HG02678 (cell line): ENCODE data around the gene USO1.
"Not testable (repeated sequence)": the region's sequence is repeated elsewhere in the genome, so short reads cannot be mapped to it uniquely, and the experiment has no call there.

ENCODE experiments used
- ATAC-seq: cut with Tn5 transposase; IDR thresholded peaks from one replicate; pipeline ENCODE4 v1.9.1; 2021; ENCODE audit warnings: mild to moderate bottlenecking, moderate library complexity; ENCODE audit not compliant: unreplicated experiment

The USO1 gene, protein sequence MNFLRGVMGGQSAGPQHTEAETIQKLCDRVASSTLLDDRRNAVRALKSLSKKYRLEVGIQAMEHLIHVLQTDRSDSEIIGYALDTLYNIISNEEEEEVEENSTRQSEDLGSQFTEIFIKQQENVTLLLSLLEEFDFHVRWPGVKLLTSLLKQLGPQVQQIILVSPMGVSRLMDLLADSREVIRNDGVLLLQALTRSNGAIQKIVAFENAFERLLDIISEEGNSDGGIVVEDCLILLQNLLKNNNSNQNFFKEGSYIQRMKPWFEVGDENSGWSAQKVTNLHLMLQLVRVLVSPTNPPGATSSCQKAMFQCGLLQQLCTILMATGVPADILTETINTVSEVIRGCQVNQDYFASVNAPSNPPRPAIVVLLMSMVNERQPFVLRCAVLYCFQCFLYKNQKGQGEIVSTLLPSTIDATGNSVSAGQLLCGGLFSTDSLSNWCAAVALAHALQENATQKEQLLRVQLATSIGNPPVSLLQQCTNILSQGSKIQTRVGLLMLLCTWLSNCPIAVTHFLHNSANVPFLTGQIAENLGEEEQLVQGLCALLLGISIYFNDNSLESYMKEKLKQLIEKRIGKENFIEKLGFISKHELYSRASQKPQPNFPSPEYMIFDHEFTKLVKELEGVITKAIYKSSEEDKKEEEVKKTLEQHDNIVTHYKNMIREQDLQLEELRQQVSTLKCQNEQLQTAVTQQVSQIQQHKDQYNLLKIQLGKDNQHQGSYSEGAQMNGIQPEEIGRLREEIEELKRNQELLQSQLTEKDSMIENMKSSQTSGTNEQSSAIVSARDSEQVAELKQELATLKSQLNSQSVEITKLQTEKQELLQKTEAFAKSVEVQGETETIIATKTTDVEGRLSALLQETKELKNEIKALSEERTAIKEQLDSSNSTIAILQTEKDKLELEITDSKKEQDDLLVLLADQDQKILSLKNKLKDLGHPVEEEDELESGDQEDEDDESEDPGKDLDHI

DNA sequence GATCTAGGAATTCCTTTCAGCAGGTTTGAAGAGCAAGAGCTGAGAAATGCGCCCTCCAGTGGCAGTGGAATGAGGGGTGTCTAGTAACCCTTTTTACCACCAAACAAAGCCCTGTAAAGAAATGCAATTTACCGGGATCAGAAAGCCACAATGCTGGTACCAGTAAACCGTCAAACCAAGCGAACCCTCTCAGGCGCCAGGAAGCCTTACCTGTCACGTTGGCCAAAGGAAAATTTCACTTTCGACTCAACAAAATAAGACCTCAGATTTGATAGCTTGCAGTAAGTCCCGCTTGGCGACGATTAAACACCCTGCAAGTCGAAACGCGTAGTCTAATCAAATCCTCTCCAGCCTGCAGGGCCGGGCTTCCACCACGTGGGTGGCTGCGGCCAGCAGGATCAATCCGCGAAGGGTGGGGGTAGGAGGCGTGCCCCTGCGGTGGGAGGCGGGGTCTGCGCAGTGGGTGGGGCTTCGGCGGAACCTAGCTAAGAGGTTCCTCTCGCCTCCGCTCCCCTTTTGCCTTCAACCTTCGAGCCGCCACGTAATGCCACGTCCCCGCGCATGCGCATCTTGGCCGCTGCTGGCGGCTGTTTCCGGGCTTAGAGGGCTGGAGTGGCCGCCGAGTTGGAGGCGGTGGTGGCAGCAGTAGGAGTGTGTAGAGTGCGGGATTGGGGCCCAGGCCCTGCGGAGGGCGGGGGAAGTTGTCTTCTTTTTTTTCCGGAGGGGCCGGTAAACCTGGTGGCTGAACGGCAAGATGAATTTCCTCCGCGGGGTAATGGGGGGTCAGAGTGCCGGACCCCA, at the start of gene USO1:
Gene USO1 (plus strand): TSS at position 512 of the 801 bp plus-strand sequence. CDS start 243 bp downstream, at position 755.
- ATAC-seq, result peak; percentile 88

DNA sequence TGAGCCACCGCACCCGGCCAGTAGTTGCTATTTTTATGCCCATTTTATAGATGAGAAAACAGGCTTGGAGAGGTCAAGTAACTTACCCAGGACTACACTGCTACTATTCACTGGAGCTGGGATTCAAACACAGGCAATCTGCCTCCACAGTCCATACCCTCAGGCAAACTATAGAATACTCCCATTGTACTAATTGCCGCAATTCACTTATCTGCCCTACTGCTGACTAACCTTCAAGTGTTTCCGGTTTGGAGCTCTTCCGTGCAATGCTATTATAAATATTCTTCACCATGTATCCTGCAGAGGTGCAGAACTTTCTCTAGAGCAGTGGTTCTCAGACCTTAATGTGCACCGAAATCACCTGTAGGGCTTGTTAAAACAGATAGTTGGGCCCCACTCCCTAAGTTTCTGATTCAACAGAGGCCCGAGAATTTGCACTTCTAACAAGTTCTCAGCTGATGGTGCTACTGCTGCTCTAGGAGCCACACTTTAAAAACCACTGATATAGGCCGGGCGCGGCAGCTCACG, 49.3 kb upstream of the USO1 start:
- no peak for ATAC-seq

DNA sequence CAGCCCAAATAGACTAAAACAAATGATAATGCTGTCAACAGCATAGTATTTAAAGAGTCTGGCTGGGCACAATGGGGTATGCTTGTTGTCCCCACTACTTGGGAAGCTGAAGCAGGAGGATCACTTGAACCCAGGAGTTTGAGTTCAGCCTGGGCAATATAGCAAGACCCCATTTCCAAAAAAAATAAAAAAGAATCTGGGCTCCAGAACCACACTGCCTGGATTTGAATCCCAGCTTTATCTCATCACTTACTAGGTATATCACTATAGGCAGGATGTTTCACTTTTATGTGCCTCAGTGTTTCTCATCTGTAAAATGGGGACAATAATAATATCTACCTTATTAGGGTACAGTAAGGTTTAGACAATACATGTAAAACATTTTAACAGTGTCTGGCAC, 45.9 kb upstream of the USO1 start:
- no peak for ATAC-seq

DNA sequence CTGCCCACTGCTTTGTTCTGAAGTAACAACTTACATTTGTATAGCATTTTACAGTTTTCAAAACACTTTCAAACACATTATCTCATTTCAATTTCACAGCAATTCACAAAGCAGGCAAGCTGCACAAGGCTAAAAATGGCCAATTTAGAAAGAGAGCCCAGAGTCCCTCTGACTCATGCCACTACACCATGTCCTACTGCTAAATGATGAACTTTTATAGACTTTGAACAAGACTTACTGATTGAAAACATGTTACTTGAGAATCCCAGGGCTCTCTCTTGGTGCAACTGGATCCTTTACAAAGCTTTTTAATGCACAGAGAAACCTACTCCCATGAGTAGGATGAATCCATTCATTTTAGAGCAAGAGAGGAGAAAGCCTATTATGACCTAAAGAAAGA, 45.4 kb upstream of the USO1 start:
- ATAC-seq, result no peak

DNA sequence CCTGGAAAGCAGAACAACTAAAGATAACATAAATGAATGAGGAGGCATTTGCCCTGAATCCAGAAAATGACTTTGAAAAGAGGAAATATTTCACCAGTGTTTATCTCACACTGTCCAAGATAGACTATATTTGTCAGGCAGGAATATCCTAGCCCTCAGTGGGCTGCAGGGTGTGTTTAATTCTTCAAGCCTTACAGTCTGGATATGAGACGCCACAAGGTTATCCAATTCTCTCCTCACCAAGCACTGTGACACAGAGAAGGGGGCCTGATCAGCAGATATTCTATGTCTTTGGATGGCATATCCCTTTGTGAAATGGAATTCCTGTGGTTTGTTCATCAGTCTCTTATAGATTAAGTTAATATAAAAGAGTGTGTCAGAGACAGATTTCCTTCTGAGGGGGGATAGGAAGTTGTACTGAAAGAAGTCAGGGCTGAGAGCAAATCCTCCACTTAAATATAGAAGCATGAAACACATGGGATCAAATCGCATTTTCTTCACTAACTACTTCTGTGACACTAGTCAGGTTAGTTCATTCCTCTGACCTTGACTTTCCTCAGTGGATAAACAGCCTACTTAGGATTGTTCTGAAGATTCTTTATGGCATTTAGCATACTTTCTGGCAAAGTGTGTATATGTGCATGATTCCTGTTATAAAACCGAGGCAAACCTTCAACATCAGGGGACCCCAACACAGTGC, 44.4 kb upstream of the USO1 start:
- ATAC-seq, result no peak

DNA sequence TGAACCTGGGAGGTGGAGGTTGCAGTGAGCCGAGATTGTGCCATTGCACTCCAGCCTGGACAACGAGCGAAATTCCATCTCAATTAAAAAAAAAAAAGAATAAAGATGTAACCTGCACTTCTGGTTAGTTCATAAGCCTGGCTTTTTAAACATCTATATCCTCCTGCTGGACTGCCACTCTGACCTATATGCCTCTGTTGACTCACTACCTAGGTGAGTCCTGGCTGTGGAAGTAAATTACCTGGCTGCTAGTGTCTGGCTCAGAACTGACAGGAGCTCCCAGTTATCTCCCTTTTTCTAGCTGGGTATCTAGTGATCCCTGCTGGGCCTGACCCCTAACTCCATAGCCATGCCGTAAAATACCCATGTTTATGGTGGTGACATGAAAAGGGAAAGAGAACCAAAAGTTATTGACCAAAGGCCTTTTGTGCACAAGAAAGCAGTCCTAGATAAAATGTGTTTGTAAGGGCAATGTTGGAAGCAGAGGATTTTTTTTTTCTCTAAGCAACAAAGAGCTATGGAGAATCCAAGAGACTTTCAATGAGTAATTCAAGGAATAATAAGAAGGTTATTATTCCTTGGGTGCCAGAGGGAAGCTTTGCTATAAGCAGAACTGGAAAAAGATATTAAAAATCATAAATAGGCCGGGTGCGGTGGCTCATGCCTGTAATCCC, 40.8 kb upstream of the USO1 start:
- ATAC-seq, result no peak

DNA sequence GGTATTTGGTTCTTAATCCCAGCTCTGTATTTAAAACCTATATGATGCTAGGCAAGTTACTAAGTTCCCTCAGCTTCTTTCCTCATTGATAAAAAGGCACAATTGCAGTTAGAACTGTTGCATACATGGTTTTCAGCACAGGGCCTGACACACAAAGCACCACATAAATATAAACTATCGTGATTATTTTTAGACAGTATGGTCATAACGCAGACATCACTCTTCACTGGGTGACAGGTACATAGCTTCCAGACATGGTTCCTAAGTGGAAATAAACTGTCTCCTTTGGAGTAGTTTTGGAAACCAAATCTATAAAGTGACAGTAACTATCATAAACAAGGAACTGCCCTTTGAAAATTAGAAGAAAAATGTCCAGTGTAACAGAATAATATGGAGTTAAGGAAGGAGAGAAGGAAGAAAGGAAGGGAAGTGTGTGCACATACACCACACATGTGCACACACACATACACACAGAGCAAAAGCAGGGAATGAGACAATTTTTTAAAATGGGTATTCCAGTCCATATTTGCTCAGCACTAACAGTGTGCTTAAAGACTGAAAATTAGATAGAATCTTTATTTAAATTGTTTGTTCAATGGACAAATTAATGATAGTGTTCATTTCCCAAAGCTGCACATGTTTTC, 38.7 kb upstream of the USO1 start:
- no peak for ATAC-seq

DNA sequence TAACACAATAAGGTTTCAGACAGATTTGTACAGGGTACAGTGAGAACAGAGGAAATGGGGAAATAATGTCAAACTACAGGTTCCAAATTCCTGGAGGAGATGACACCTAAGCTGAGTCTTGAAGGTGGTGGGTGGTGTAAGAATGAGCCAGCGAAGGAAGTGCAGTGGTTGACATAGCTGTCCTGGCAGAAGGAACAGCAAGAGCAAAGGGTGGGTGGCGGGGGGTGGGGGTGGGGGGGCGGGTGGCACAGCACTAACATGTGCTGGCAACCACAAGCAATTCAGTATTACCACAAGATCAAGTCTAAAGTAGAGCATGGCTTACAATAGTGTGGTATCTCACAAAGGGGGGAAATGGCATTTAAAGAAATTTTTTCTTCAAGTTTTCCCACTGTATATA, 38.0 kb upstream of the USO1 start:
- no peak for ATAC-seq

DNA sequence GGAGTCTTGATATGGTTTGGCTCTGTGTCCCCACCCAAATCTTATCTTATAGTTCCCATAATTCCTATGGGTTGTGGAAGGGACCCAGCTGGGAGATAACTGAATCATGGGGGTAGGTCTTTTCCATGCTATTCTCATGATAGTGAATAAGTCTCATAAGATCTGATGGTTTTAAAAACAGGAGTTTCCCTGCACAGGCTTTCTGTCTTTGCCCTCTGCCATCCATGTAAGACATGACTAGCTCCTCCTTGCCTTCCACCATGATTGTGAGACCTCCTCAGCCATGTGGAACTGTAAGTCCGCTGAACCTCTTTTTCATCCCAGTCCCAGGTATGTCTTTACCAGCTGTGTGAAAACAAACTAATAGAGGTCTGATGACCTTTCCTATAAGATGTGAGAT, 37.3 kb upstream of the USO1 start:
- ATAC-seq, result not testable (repeated sequence)

DNA sequence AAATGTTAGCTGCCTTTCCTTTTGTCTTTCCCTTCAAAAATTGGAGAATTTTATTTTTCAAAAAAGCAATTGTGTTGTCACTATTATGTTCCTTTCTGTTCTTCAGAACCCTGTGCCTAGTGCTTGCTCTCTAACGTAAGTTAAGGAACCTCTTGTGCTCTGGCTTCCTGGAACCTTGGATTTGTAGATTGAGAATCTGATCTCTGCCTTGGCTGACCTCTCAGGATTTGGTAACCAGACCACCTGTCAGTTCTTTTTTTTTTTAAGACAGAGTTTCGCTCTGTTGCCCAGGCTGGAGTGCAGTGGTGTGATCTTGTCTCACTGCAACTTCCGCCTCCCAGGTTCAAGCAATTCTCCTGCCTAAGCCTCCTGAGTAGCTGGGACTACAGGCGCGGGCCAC, 32.3 kb upstream of the USO1 start:
- ATAC-seq, result not testable (repeated sequence)

DNA sequence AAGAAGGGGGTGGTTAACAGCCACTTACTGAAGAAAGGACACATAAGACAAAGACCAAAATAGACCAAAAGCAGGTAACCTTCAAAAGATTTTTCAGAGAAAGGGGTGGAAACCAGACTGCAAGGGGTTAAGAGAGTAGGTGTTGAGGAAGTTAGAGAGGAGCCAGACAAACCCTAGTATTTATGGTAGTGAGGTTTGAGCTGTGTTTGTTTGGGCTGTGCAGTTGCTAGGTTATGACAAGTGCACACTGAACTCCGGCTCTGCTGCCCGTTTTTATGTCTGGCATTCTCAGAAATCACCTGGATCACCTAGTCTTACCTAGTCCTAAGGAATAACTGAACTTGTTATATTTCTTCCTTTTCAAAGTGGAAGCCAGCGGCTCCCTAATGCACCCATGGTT, 28.3 kb upstream of the USO1 start:
- ATAC-seq, result no peak

DNA sequence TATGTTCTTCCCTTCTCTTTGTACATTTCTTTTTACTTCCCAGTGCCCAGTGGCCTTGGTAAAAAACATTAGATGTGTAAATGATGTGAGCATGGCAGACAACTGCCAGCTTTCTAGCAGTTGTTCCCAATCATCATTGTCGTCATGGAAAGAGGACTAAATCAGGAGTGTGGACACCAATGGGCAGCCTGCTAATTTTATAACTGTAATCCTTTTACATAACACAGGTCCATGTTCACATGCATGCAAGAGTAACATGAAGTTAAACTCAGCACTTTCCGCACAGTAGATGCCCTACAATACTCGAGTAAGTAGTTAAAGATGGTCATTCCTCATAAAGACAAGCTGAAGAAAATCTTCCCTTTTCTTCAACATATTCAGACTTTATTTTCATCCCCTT, 27.8 kb upstream of the USO1 start:
- no peak for ATAC-seq

DNA sequence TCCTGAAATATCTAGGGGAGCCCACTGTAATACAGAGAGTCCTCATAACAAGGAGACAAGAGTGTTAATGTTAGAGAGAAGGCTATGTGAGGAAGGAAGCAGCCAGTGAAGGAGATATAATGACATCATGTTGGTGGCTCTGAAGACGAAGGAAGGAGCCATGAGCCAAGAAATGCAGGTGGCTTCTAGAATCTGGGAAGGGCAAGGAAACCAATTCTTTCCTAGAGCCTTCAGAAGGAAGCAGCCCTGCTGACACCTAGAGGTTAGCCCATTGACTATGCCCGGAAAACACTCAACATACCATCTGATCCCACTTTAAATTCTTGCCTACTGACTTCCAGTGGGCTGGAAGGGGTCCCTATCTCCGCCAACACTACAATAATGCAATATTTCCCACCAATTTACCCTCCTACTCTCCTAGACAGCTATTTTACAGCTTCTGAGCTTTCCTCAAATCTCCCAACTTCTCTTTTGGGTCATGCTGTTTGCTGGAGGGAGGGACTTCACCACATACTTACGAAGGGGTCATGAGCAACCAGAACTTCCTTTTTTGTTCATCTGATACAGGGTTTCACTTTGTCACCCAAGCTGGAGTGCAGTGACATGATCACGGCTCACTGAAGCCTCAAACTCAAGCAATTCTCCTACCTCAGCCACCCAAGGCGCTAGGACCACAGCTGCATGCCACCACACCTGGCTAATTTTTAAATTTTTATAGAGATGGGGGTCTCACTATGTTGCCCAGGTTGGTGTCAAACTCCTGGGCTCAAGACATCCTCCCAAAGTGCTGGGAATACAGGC, 26.0 kb upstream of the USO1 start:
- peak; percentile 95 for ATAC-seq

DNA sequence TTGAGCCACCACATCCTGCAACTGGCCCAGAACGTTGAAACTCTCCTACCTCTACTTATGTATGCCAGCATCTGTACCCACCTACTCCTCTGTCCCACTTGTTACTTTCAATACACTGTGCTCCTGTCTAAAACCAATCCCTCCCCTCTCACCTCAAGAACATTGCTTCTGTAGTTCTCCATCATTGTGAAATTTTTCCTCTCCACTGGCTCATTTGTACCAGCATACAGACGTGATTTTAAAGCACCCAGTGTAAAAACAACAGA, 25.5 kb upstream of the USO1 start:
- ATAC-seq, result peak; percentile 40

DNA sequence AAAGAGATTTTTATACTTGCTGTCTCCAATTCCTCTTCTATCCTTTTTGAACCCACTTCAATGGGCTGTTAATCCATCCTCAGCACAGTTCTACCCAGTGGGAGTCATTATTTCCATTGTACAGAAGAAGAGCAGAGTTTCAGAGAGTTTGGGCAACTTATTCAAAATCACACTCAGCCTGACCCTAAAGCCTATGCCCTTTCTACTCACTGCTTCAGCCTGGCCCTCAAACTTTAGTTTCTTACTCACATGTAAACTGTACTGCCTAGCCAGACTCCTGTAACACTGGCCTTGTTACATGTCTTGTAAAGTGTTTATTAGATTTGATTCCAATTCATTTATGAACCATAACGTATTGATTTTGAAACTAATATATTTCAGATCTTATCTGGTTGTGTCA, 25.1 kb upstream of the USO1 start:
- no peak for ATAC-seq

DNA sequence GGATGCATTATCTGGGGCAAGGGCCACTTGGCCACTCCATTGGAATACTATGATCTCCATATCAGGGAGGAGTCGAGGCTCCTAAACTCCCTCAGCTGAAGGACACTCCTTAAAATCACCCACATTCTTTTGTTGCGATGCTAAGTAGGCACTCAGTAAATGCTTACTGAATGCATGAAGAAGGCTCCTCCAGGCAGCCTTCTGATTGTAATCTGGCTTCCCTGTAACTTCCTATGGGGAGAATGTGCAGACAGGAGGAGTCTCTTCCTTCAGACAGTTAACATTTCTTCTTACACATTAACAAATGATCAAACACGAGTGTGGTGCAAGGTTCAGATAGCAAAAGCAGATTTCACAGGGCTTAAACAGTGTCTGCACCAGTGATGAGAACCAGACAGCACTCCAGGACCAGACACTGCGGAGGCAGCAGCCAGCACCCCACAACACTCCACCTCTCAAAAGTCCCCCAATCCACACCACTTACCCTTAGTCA, 21.4 kb upstream of the USO1 start:
- no peak for ATAC-seq

DNA sequence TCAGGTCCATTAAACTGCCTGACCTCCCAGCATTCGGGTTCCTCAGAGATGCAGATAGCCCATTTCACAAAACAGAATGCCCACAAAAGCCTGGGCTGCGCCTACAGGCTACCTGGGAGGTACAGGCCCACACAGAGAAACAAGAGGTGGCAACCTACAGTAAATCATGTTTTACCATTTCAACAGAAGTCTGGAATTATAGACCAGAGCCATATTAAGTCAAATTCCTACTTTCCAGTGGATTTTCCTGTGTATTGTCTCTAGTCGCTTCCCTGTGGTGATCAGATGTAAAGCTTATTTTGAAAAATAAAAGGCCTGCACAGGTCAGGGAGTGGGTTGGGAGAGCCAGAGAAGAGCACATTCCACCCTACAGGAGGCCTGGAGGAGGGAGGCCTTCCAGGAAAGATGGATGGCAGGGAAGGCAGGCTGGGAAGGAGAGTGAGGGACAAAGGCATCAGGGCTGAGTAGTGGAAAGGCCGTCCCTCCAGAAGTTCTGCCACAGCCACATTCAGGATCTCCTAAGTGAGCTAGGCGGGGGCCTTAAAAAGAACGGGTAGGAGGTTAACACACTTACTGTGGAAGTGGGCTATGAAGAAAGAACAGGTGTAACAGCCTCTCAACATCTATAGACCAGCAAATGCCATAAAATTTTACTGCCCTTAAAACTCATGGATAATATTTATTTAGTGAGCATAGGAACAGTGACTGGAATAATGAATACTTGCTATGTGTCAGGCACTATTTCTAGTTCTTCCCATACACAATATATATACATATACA, 19.0 kb upstream of the USO1 start:
- ATAC-seq, result no peak

DNA sequence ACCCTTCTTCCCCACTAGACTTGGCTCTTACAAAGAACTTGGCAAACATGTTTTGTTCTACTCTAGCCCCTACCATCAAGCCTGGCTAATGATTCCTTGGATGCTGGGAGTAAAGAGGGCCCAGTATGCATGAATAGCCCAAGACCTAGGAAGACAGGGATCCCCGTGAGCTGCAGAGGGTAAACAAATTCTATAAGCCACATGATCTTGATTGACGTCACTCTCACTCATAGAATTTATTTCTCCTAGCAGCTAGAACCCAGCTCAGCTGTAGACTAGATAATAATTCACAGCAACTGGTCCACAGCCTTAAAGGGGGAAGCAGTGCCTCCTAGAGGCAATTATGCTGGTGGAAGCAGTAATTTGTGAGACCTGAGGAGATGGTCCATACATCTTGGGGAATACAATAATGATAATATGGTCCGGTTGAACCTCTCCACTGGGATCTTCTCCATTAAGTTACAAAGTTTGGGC, 16.1 kb upstream of the USO1 start:
- peak; percentile 66 for ATAC-seq
